22Rv1 (cell line): ENCODE data around the gene DMD.

Source experiments
- CTCF ChIP-seq: fragments of 450-650 bp; IDR thresholded peaks from 2 replicates; pipeline ENCODE4 v1.5.1; 2017; ENCODE audit warnings: mild to moderate bottlenecking
- ZFX ChIP-seq: fragments of 450-650 bp; IDR thresholded peaks from 2 replicates; pipeline ENCODE4 v1.6.1; 2017; ENCODE audit warnings: antibody characterized with exemption, borderline replicate concordance

GRCh38 chrX:32868524-32868895 is 342.8 kb downstream of the DMD start:
- TF ChIP-seq CTCF (no peak), ZFX (no peak)
